Neuron (in vitro differentiated cells): ENCODE measurements around the gene LSM6.

Experiments
- H2AFZ ChIP-seq: one replicate; pipeline ENCODE4 v1.6.1; 2013; ENCODE audit warnings: low read depth, mild to moderate bottlenecking, inconsistent platforms, low read length, moderate library complexity
- H3K27me3 ChIP-seq: one replicate; pipeline ENCODE4 v1.6.1; 2013; ENCODE audit warnings: low read length; ENCODE audit not compliant: insufficient read depth
- H3K36me3 ChIP-seq: one replicate; pipeline ENCODE4 v1.6.1; 2013; ENCODE audit warnings: low read length; ENCODE audit not compliant: insufficient read depth
- H3K4me1 ChIP-seq: one replicate; pipeline ENCODE4 v1.6.1; 2013; ENCODE audit warnings: low read length; ENCODE audit not compliant: insufficient read depth
- H3K4me3 ChIP-seq: 2 replicates; pipeline ENCODE4 v1.5.1; 2013; ENCODE audit warnings: mild to moderate bottlenecking, low read length, moderate library complexity
- H3K9me3 ChIP-seq: one replicate; pipeline ENCODE4 v1.6.1; 2013; ENCODE audit warnings: low read length

Gene LSM6

GRCh38 chr4:146175541-146176453 lies at the start of gene LSM6:
Gene LSM6, plus strand, starts transcription at chr4:146175718. Its CDS starts 7,204 bp downstream, at chr4:146182922.
- Histone ChIP-seq H3K36me3 (peaks cover 10% of the 10 kb centered on the region), H3K9me3 (no peaks in the 10 kb centered on the region), H3K4me3 (peak within 1 kb of the TSS; percentile 92), H3K27me3 (no peaks in the 10 kb centered on the region), H3K4me1 (peaks cover 24% of the 10 kb centered on the region), H2AFZ (peak within 1 kb of the TSS; percentile 100)

GRCh38 chr4:146132445-146132844 lies 43.1 kb upstream of the LSM6 start:
- H3K9me3 ChIP-seq: no peaks in the 10 kb centered on the region
- no peaks in the 10 kb centered on the region for H3K36me3 ChIP-seq
- no peak overlapping the region for H3K4me3 ChIP-seq

GRCh38 chr4:146134761-146135445 lies 40.6 kb upstream of the LSM6 start:
- Histone ChIP-seq H3K4me1 (peaks cover 9% of the 10 kb centered on the region), H3K36me3 (no peaks in the 10 kb centered on the region), H3K27me3 (peaks cover 4% of the 10 kb centered on the region), H2AFZ (no peak overlapping the region), H3K4me3 (no peak overlapping the region), H3K9me3 (no peaks in the 10 kb centered on the region)

More at GRCh38 chr4:146132445-146132844, 43.1 kb upstream of the LSM6 start:
- H2AFZ ChIP-seq: no peak overlapping the region
- peaks cover 9% of the 10 kb centered on the region for H3K4me1 ChIP-seq
- H3K27me3 ChIP-seq: no peaks in the 10 kb centered on the region

- Histone ChIP-seq H3K36me3 (no peaks in the 10 kb centered on the region), H3K4me3 (no peak overlapping the region), H3K27me3 (peaks cover 4% of the 10 kb centered on the region), H3K9me3 (no peaks in the 10 kb centered on the region), H3K4me1 (peaks cover 9% of the 10 kb centered on the region), H2AFZ (no peak overlapping the region)
Observed at GRCh38 chr4:146135941-146136340, 39.6 kb upstream of the LSM6 start.

GRCh38 chr4:146142768-146143167 lies 32.8 kb upstream of the LSM6 start:
- Histone ChIP-seq H3K4me1 (no peaks in the 10 kb centered on the region), H3K9me3 (no peaks in the 10 kb centered on the region)

GRCh38 chr4:146143888-146144287 lies 31.6 kb upstream of the LSM6 start:
- Histone ChIP-seq H3K4me3 (no peak overlapping the region), H2AFZ (no peak overlapping the region), H3K27me3 (no peaks in the 10 kb centered on the region), H3K36me3 (no peaks in the 10 kb centered on the region), H3K4me1 (no peaks in the 10 kb centered on the region), H3K9me3 (no peaks in the 10 kb centered on the region)

More at GRCh38 chr4:146142768-146143167, 32.8 kb upstream of the LSM6 start:
- Histone ChIP-seq H3K36me3 (no peaks in the 10 kb centered on the region), H3K27me3 (peaks cover 4% of the 10 kb centered on the region), H2AFZ (no peak overlapping the region), H3K4me3 (no peak overlapping the region)

GRCh38 chr4:146146918-146147317 lies 28.6 kb upstream of the LSM6 start:
- Histone ChIP-seq H3K27me3 (no peaks in the 10 kb centered on the region), H2AFZ (no peak overlapping the region), H3K36me3 (no peaks in the 10 kb centered on the region), H3K4me1 (no peaks in the 10 kb centered on the region), H3K9me3 (no peaks in the 10 kb centered on the region), H3K4me3 (no peak overlapping the region)

GRCh38 chr4:146148021-146148420 lies 27.5 kb upstream of the LSM6 start:
- Histone ChIP-seq H3K9me3 (no peaks in the 10 kb centered on the region), H3K4me3 (no peak overlapping the region), H3K4me1 (no peaks in the 10 kb centered on the region), H3K27me3 (no peaks in the 10 kb centered on the region), H2AFZ (no peak overlapping the region), H3K36me3 (no peaks in the 10 kb centered on the region)

- Histone ChIP-seq H3K4me3 (no peak overlapping the region), H3K36me3 (no peaks in the 10 kb centered on the region), H3K9me3 (no peaks in the 10 kb centered on the region), H2AFZ (no peak overlapping the region), H3K4me1 (no peaks in the 10 kb centered on the region), H3K27me3 (no peaks in the 10 kb centered on the region)
Observed at GRCh38 chr4:146154057-146154456, 21.5 kb upstream of the LSM6 start.

GRCh38 chr4:146155152-146155724 lies 20.3 kb upstream of the LSM6 start:
- Histone ChIP-seq H3K4me3 (no peak overlapping the region), H3K36me3 (no peaks in the 10 kb centered on the region), H3K27me3 (no peaks in the 10 kb centered on the region), H3K9me3 (no peaks in the 10 kb centered on the region), H3K4me1 (no peaks in the 10 kb centered on the region), H2AFZ (no peak overlapping the region)

- Histone ChIP-seq H3K36me3 (no peaks in the 10 kb centered on the region), H2AFZ (no peak overlapping the region), H3K9me3 (no peaks in the 10 kb centered on the region), H3K4me1 (no peaks in the 10 kb centered on the region), H3K27me3 (no peaks in the 10 kb centered on the region), H3K4me3 (no peak overlapping the region)
Observed at GRCh38 chr4:146158036-146158745, 17.3 kb upstream of the LSM6 start.

GRCh38 chr4:146159384-146160058 lies 16.0 kb upstream of the LSM6 start:
- Histone ChIP-seq H3K4me1 (no peaks in the 10 kb centered on the region), H3K27me3 (no peaks in the 10 kb centered on the region), H3K36me3 (no peaks in the 10 kb centered on the region), H3K9me3 (no peaks in the 10 kb centered on the region), H2AFZ (no peak overlapping the region), H3K4me3 (no peak overlapping the region)
